ENCODE data around the gene ENO1. TPM values are rescaled to one million over a fixed set of nuclear protein-coding genes. Genes with fewer than 3 reads are reported as not detected.
"Not testable (repeated sequence)": the region's sequence is repeated elsewhere in the genome, so short reads cannot be mapped to it uniquely, and the experiment has no call there.

The ENO1 gene
- total RNA-seq, 1 donor from 2014 or later, result 1,663 TPM

- no peaks in the 10 kb centered on the region for H3K79me2 ChIP-seq (ENCODE audit: insufficient read depth, low read length)
- no peaks in the 10 kb centered on the region for H3K9me3 ChIP-seq (ENCODE audit: insufficient read depth, low read depth, low read length)
- peaks cover 2% of the 10 kb centered on the region for H3K36me3 Mint-ChIP-seq (ENCODE audit: low read depth, unreplicated experiment)
- no peaks in the 10 kb centered on the region for H4K20me1 ChIP-seq (ENCODE audit: insufficient read depth, low read length)
- H3K27ac Mint-ChIP-seq (ENCODE audit: unreplicated experiment), result no peak overlapping the region
- H3K36me3 ChIP-seq (ENCODE audit: insufficient read depth, low read length), result no peaks in the 10 kb centered on the region
- H3K4me1 ChIP-seq (ENCODE audit: insufficient read depth, low read length), result no peaks in the 10 kb centered on the region
- H3K27me3 Mint-ChIP-seq (ENCODE audit: low read depth, unreplicated experiment), result peaks cover 19% of the 10 kb centered on the region
- FAIRE-seq (no peak), DNase-seq (ENCODE audit: low read depth) (no peak)
- peaks cover 16% of the 10 kb centered on the region for H3K27me3 ChIP-seq (ENCODE audit: insufficient read depth, low read length)
- H3K4me1 Mint-ChIP-seq (ENCODE audit: low read depth, unreplicated experiment), result no peaks in the 10 kb centered on the region
- H3K9ac ChIP-seq (ENCODE audit: low read length), result no peak overlapping the region
- H3K4me3 ChIP-seq (ENCODE audit: insufficient read depth, low read depth, low read length), result no peak overlapping the region
- H3K27ac ChIP-seq (ENCODE audit: low read depth, low read length), result no peak overlapping the region
- H3K9me3 Mint-ChIP-seq (ENCODE audit: unreplicated experiment), result peaks cover 3% of the 10 kb centered on the region
- H3K4me3 Mint-ChIP-seq (ENCODE audit: unreplicated experiment), result no peak overlapping the region
- H2AFZ ChIP-seq (ENCODE audit: low read depth, low read length), result no peak overlapping the region
- TF ChIP-seq CTCF (IDR thresholded peaks at IDR 0.05; ENCODE audit: insufficient read depth, low read depth, low read length), result no peak
- no peak for TF ChIP-seq EZH2 (IDR thresholded peaks at IDR 0.05; ENCODE audit: insufficient read depth, low read length)
- no peak overlapping the region for H3K4me2 ChIP-seq (ENCODE audit: low read length)
These were observed 47.5 kb upstream of the ENO1 start for GRCh38 chr1:8925960-8926359.

- FAIRE-seq (no peak), DNase-seq (ENCODE audit: low read depth) (no peak)
- Histone ChIP-seq H2AFZ (ENCODE audit: low read depth, low read length) (no peak overlapping the region), H3K9me3 (ENCODE audit: insufficient read depth, low read depth, low read length) (no peaks in the 10 kb centered on the region), H4K20me1 (ENCODE audit: insufficient read depth, low read length) (no peaks in the 10 kb centered on the region), H3K79me2 (ENCODE audit: insufficient read depth, low read length) (no peaks in the 10 kb centered on the region), H3K9ac (ENCODE audit: low read length) (no peak overlapping the region), H3K27ac (ENCODE audit: low read depth, low read length) (no peak overlapping the region), H3K4me3 (ENCODE audit: insufficient read depth, low read depth, low read length) (no peak overlapping the region), H3K27me3 (ENCODE audit: insufficient read depth, low read length) (peaks cover 16% of the 10 kb centered on the region), H3K4me2 (ENCODE audit: low read length) (no peak overlapping the region), H3K36me3 (ENCODE audit: insufficient read depth, low read length) (no peaks in the 10 kb centered on the region), H3K4me1 (ENCODE audit: insufficient read depth, low read length) (no peaks in the 10 kb centered on the region)
- H3K27me3 Mint-ChIP-seq (ENCODE audit: low read depth, unreplicated experiment), result peaks cover 20% of the 10 kb centered on the region
- peaks cover 3% of the 10 kb centered on the region for H3K36me3 Mint-ChIP-seq (ENCODE audit: low read depth, unreplicated experiment)
- H3K9me3 Mint-ChIP-seq (ENCODE audit: unreplicated experiment), result peaks cover 3% of the 10 kb centered on the region
- TF ChIP-seq EZH2 (IDR thresholded peaks at IDR 0.05; ENCODE audit: insufficient read depth, low read length) (no peak), CTCF (IDR thresholded peaks at IDR 0.05; ENCODE audit: insufficient read depth, low read depth, low read length) (no peak)
- no peaks in the 10 kb centered on the region for H3K4me1 Mint-ChIP-seq (ENCODE audit: low read depth, unreplicated experiment)
- H3K4me3 Mint-ChIP-seq (ENCODE audit: unreplicated experiment), result no peak overlapping the region
- no peak overlapping the region for H3K27ac Mint-ChIP-seq (ENCODE audit: unreplicated experiment)
These were observed 46.9 kb upstream of the ENO1 start for GRCh38 chr1:8925406-8925805.

- Mint-ChIP-seq H3K9me3 (ENCODE audit: unreplicated experiment) (peaks cover 3% of the 10 kb centered on the region), H3K4me1 (ENCODE audit: low read depth, unreplicated experiment) (peaks cover 1% of the 10 kb centered on the region), H3K27me3 (ENCODE audit: low read depth, unreplicated experiment) (peaks cover 20% of the 10 kb centered on the region), H3K27ac (ENCODE audit: unreplicated experiment) (no peak overlapping the region), H3K4me3 (ENCODE audit: unreplicated experiment) (no peak overlapping the region), H3K36me3 (ENCODE audit: low read depth, unreplicated experiment) (peaks cover 3% of the 10 kb centered on the region)
- TF ChIP-seq EZH2 (IDR thresholded peaks at IDR 0.05; ENCODE audit: insufficient read depth, low read length) (no peak), CTCF (IDR thresholded peaks at IDR 0.05; ENCODE audit: insufficient read depth, low read depth, low read length) (no peak)
- Histone ChIP-seq H4K20me1 (ENCODE audit: insufficient read depth, low read length) (no peaks in the 10 kb centered on the region), H2AFZ (ENCODE audit: low read depth, low read length) (no peak overlapping the region), H3K9ac (ENCODE audit: low read length) (no peak overlapping the region), H3K27me3 (ENCODE audit: insufficient read depth, low read length) (peaks cover 16% of the 10 kb centered on the region), H3K4me2 (ENCODE audit: low read length) (no peak overlapping the region), H3K4me1 (ENCODE audit: insufficient read depth, low read length) (no peaks in the 10 kb centered on the region), H3K4me3 (ENCODE audit: insufficient read depth, low read depth, low read length) (no peak overlapping the region), H3K36me3 (ENCODE audit: insufficient read depth, low read length) (no peaks in the 10 kb centered on the region), H3K27ac (ENCODE audit: low read depth, low read length) (no peak overlapping the region), H3K9me3 (ENCODE audit: insufficient read depth, low read depth, low read length) (no peaks in the 10 kb centered on the region), H3K79me2 (ENCODE audit: insufficient read depth, low read length) (no peaks in the 10 kb centered on the region)
- FAIRE-seq (no peak), DNase-seq (ENCODE audit: low read depth) (no peak)
These were observed 44.5 kb upstream of the ENO1 start for GRCh38 chr1:8922962-8923361.

GRCh38 chr1:8917536-8917935 lies 39.0 kb upstream of the ENO1 start:
- not testable (repeated sequence) for H3K9me3 ChIP-seq (ENCODE audit: insufficient read depth, low read depth, low read length); DNase-seq (ENCODE audit: low read depth); H3K9ac ChIP-seq (ENCODE audit: low read length); H3K9me3 Mint-ChIP-seq (ENCODE audit: unreplicated experiment); H3K27ac ChIP-seq (ENCODE audit: low read depth, low read length); H3K4me1 ChIP-seq (ENCODE audit: insufficient read depth, low read length); H3K4me3 ChIP-seq (ENCODE audit: insufficient read depth, low read depth, low read length); H3K4me1 Mint-ChIP-seq (ENCODE audit: low read depth, unreplicated experiment); H3K79me2 ChIP-seq (ENCODE audit: insufficient read depth, low read length); FAIRE-seq; H3K4me2 ChIP-seq (ENCODE audit: low read length); H3K36me3 Mint-ChIP-seq (ENCODE audit: low read depth, unreplicated experiment); H2AFZ ChIP-seq (ENCODE audit: low read depth, low read length); H3K36me3 ChIP-seq (ENCODE audit: insufficient read depth, low read length); H3K27me3 ChIP-seq (ENCODE audit: insufficient read depth, low read length); H4K20me1 ChIP-seq (ENCODE audit: insufficient read depth, low read length); H3K4me3 Mint-ChIP-seq (ENCODE audit: unreplicated experiment); H3K27ac Mint-ChIP-seq (ENCODE audit: unreplicated experiment)
- H3K27me3 Mint-ChIP-seq (ENCODE audit: low read depth, unreplicated experiment), result peaks cover 20% of the 10 kb centered on the region

Measured in astrocyte (in vitro differentiated cells and primary cell).